Activated CD8-positive, alpha-beta T cell treated with anti-CD3 and anti-CD28 coated beads for 36 hours (primary cell): Measurements from ENCODE around the gene USP36. TPM values are rescaled to one million over a fixed set of nuclear protein-coding genes. Genes with fewer than 3 reads are reported as not detected.

ENCODE experiments used
- ATAC-seq: fragments of 200-7000 bp; cut with Tn5 transposase; one replicate; pipeline ENCODE4 v1.10.0; 2021; ENCODE audit warnings: mild to moderate bottlenecking, moderate library complexity
- CTCF ChIA-PET: fragments of 350-600 bp; sonication (Branson Sonifier 250); formaldehyde crosslinking; loops from one replicate; lab custom pipeline; 2021; ENCODE audit warnings: antibody characterized with exemption; lab: Charles Lee
- POLR2A ChIA-PET: fragments of 350-600 bp; sonication (Branson Sonifier 250); formaldehyde crosslinking; loops from one replicate; lab custom pipeline; 2021; ENCODE audit warnings: antibody characterized with exemption; lab: Charles Lee
- DNase-seq: peaks from one replicate; pipeline ENCODE4 v3.0.0-alpha.2; 2020
- H3K27ac Mint-ChIP-seq: one replicate; pipeline ENCODE4 v1.8.0; 2021; ENCODE audit warnings: mild to moderate bottlenecking, mixed read lengths
- H3K27me3 Mint-ChIP-seq: one replicate; pipeline ENCODE4 v1.8.0; 2021; ENCODE audit warnings: mixed read lengths
- H3K36me3 Mint-ChIP-seq: one replicate; pipeline ENCODE4 v1.8.0; 2021; ENCODE audit warnings: low read depth, mixed read lengths
- H3K4me1 Mint-ChIP-seq: one replicate; pipeline ENCODE4 v1.8.0; 2021; ENCODE audit warnings: low read depth, mixed read lengths
- H3K4me3 Mint-ChIP-seq: one replicate; pipeline ENCODE4 v1.8.0; 2021; ENCODE audit warnings: mild to moderate bottlenecking, moderate library complexity, mixed read lengths
- H3K9me3 Mint-ChIP-seq: one replicate; pipeline ENCODE4 v1.8.0; 2021; ENCODE audit warnings: mixed read lengths
- intact Hi-C: fragments of 100-400 bp; cut with micrococcal nuclease; formaldehyde crosslinking; loops from one replicate; pipeline ENCODE4 v1.10.0; 2022
- total RNA-seq, 2 experiments: library from RNA; stranded (reverse); gene quantifications; one replicate each; pipeline ENCODE4 v1.2.3, GENCODE V29; 2021
- TF ChIP-seq, protein P1 (sequence below): fragments of 200-600 bp; IDR thresholded peaks from one replicate; pipeline ENCODE4 v1.8.0; 2022; ENCODE audit warnings: antibody characterized with exemption, mild to moderate bottlenecking

The USP36 gene
- total RNA-seq, 2 experiments from 2014 or later, result 86.3 to 93.2 TPM

DNA sequence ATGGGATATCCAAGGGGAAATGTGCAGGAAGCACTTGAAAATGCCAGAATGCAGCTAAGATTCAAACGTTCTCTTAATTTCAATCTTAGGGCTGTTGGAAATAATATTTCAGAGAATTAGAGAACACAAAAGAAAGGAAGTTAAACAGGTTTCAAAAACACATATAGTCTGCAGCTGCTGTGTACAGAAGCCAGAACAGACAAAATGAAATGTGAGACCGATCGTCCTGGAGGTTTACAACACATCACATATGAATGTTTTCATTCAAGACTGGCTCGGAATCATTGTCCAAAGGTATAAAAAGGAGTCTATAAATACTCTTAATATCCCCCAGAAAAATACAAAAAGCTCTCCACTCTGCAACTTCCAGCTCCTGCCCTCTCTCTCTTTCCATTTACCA lies 72.8 kb downstream of the USP36 start:
- H3K27ac Mint-ChIP-seq, result no peak overlapping the region
- ATAC-seq (no peak), DNase-seq (no peak)
- CTCF ChIA-PET, result interaction anchor here (1.0 to 2.1 kb wide), 5 partner anchors 11 to 60 kb away, joined by 3 to 10 read pairs (median 4); no protein-coding TSS in a partner anchor
- peaks cover 1% of the 10 kb centered on the region for H3K9me3 Mint-ChIP-seq
- POLR2A ChIA-PET, result interaction anchor here (0.8 to 4.4 kb wide), 5 partner anchors 8 to 44 kb away, joined by 4 to 22 read pairs (median 4); no protein-coding TSS in a partner anchor
- TF ChIP-seq, protein P1, sequence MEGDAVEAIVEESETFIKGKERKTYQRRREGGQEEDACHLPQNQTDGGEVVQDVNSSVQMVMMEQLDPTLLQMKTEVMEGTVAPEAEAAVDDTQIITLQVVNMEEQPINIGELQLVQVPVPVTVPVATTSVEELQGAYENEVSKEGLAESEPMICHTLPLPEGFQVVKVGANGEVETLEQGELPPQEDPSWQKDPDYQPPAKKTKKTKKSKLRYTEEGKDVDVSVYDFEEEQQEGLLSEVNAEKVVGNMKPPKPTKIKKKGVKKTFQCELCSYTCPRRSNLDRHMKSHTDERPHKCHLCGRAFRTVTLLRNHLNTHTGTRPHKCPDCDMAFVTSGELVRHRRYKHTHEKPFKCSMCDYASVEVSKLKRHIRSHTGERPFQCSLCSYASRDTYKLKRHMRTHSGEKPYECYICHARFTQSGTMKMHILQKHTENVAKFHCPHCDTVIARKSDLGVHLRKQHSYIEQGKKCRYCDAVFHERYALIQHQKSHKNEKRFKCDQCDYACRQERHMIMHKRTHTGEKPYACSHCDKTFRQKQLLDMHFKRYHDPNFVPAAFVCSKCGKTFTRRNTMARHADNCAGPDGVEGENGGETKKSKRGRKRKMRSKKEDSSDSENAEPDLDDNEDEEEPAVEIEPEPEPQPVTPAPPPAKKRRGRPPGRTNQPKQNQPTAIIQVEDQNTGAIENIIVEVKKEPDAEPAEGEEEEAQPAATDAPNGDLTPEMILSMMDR, result no peak
- H3K27me3 Mint-ChIP-seq, result no peaks in the 10 kb centered on the region
- peaks cover 41% of the 10 kb centered on the region for H3K4me1 Mint-ChIP-seq
- intact Hi-C loops, result no loop called here
- peaks cover 16% of the 10 kb centered on the region for H3K36me3 Mint-ChIP-seq
- no peak overlapping the region for H3K4me3 Mint-ChIP-seq

DNA sequence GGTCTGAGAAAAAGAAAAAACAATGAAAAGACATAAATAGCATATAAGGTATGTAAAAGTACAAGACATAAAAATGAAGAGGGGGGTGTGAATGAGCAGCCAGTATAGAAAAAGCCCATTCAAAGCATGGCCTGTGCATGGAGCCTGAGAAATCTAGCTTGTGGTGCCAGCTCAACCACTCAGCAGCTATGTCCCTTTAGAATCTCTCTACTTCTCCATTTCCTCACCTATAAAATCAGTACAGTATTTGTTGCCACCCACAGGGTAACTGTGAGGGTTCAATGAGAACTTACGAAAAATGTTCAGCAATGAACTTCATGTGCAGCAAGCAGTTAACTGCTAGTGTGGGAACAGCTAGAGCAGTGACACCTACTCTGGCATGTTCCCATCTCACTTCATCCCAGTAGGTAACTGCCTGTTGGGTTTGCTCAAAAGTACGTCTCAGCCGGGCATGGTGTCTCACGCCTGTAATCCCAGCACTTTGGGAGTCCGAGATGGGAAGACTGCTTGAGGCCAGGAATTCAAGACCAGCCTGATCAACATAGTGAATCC lies 73.8 kb downstream of the USP36 start:
- peaks cover 11% of the 10 kb centered on the region for H3K36me3 Mint-ChIP-seq
- no peak overlapping the region for H3K4me3 Mint-ChIP-seq
- intact Hi-C loops, result no loop called here
- ChIA-PET CTCF (interaction anchor here (1.0 to 1.8 kb wide), 6 partner anchors 9 to 59 kb away, joined by 3 to 10 read pairs (median 4); no protein-coding TSS in a partner anchor), POLR2A (interaction anchor here (0.8 to 2.2 kb wide), 5 partner anchors 11 to 18 kb away, joined by 4 to 6 read pairs (median 4); no protein-coding TSS in a partner anchor)
- peaks cover 1% of the 10 kb centered on the region for H3K9me3 Mint-ChIP-seq
- TF ChIP-seq, protein P1, result no peak
- H3K4me1 Mint-ChIP-seq, result peaks cover 41% of the 10 kb centered on the region
- H3K27ac Mint-ChIP-seq, result no peak overlapping the region
- DNase-seq, result no peak
- ATAC-seq, result peak; percentile 19
- no peaks in the 10 kb centered on the region for H3K27me3 Mint-ChIP-seq

DNA sequence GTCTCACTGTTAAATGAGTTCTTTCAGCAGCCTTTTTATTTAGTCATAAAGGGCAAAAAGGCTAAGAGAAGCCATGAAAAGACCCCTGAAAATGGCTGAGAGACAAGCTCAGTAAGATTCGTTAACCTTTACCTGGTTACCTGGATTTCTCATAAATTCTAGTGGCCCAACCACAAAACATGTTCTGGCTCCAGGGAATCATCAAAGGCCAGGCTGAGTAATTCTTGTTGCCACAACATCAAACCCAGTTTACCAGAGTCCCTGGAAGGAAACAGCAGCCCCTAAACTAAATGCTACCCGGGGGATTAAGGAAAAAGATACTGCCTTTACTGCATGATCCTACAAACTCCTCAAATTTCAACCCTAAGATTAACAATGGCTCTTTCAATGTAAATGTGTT lies 74.4 kb downstream of the USP36 start:
- CTCF ChIA-PET, result interaction anchor here (1.2 to 1.8 kb wide), 4 partner anchors 9 to 56 kb away, joined by 3 to 10 read pairs (median 4); no protein-coding TSS in a partner anchor
- Mint-ChIP-seq H3K4me3 (no peak overlapping the region), H3K27me3 (no peaks in the 10 kb centered on the region), H3K36me3 (peaks cover 9% of the 10 kb centered on the region), H3K4me1 (peaks cover 42% of the 10 kb centered on the region), H3K27ac (no peak overlapping the region), H3K9me3 (no peaks in the 10 kb centered on the region)
- POLR2A ChIA-PET, result interaction anchor here (0.8 to 2.2 kb wide), 4 partner anchors 13 to 18 kb away, joined by 4 to 6 read pairs (median 4); no protein-coding TSS in a partner anchor
- TF ChIP-seq, protein P1, result no peak
- DNase-seq, result no peak
- intact Hi-C loops, result no loop called here
- no peak for ATAC-seq

GRCh38 chr17:78765821-78766220 lies 74.8 kb downstream of the USP36 start:
- ATAC-seq, result no peak
- intact Hi-C loops, result no loop called here
- peaks cover 44% of the 10 kb centered on the region for H3K4me1 Mint-ChIP-seq

More at GRCh38 chr17:78765821-78766220, 74.8 kb downstream of the USP36 start:
- H3K27ac Mint-ChIP-seq, result peak overlapping the region; percentile 55
- ChIA-PET POLR2A (interaction anchor here (0.8 to 2.2 kb wide), 3 partner anchors 13 to 17 kb away, joined by 4 to 6 read pairs (median 5); no protein-coding TSS in a partner anchor), CTCF (interaction anchor here (1.3 to 1.8 kb wide), 2 partner anchors 10 to 19 kb away, joined by 4 to 10 read pairs; no protein-coding TSS in a partner anchor)
- H3K36me3 Mint-ChIP-seq, result peaks cover 8% of the 10 kb centered on the region
- H3K4me3 Mint-ChIP-seq, result no peak overlapping the region
- DNase-seq, result no peak
- TF ChIP-seq, protein P1, result no peak
- no peaks in the 10 kb centered on the region for H3K27me3 Mint-ChIP-seq
- H3K9me3 Mint-ChIP-seq, result no peaks in the 10 kb centered on the region
